ENCODE measurements around the gene ACTR2. TPM values are rescaled to one million over a fixed set of nuclear protein-coding genes. Genes with fewer than 3 reads are reported as not detected.

Gene ACTR2
- total RNA-seq, 2 donors from 2014 or later, result 218 to 220 TPM

GRCh38 chr2:65297544-65297943 lies 69.9 kb downstream of the ACTR2 start:
- DNase-seq (ENCODE audit: low spot score), result no peak
- intact Hi-C loops (cut with DNase I), result loop anchor here in 1 of 2 donors (10.0 kb wide), 1 partner anchor 137 kb away; the partner anchor contains the start of gene SPRED2

GRCh38 chr2:65298089-65298488 lies 70.5 kb downstream of the ACTR2 start:
- intact Hi-C loops (cut with DNase I), result loop anchor here in 1 of 2 donors (10.0 kb wide), 1 partner anchor 137 kb away; the partner anchor contains the start of gene SPRED2
- DNase-seq (ENCODE audit: low spot score), result no peak

GRCh38 chr2:65299246-65299645 lies 71.6 kb downstream of the ACTR2 start:
- intact Hi-C loops (cut with DNase I), result loop anchor here in 1 of 2 donors (10.0 kb wide), 1 partner anchor 136 kb away; the partner anchor contains the start of gene SPRED2
- no peak for DNase-seq (ENCODE audit: low spot score)

GRCh38 chr2:65300134-65300760 lies 72.6 kb downstream of the ACTR2 start:
- intact Hi-C loops (cut with DNase I), result no loop called here

GRCh38 chr2:65300761-65301711 lies 73.4 kb downstream of the ACTR2 start:
- DNase-seq (ENCODE audit: low spot score), result no peak
- intact Hi-C loops (cut with DNase I), result no loop called here

More at GRCh38 chr2:65300134-65300760, 72.6 kb downstream of the ACTR2 start:
- DNase-seq (ENCODE audit: low spot score), result peak; percentile 95

GRCh38 chr2:65305934-65306333 lies 78.3 kb downstream of the ACTR2 start:
- intact Hi-C loops (cut with DNase I), result no loop called here
- DNase-seq (ENCODE audit: low spot score), result no peak

GRCh38 chr2:65309699-65310098 lies 82.1 kb downstream of the ACTR2 start:
- intact Hi-C loops (cut with DNase I), result no loop called here

GRCh38 chr2:65311049-65311448 lies 83.4 kb downstream of the ACTR2 start:
- intact Hi-C loops (cut with DNase I), result no loop called here

More at GRCh38 chr2:65309699-65310098, 82.1 kb downstream of the ACTR2 start:
- DNase-seq (ENCODE audit: low spot score), result peak; percentile 28

GRCh38 chr2:65311596-65311995 lies 84.0 kb downstream of the ACTR2 start:
- intact Hi-C loops (cut with DNase I), result no loop called here
- no peak for DNase-seq (ENCODE audit: low spot score)

More at GRCh38 chr2:65311049-65311448, 83.4 kb downstream of the ACTR2 start:
- DNase-seq (ENCODE audit: low spot score), result no peak

- intact Hi-C loops (cut with DNase I), result no loop called here
- no peak for DNase-seq (ENCODE audit: low spot score)
Measured at GRCh38 chr2:65313126-65313953, 85.7 kb downstream of the ACTR2 start.

GRCh38 chr2:65313954-65314256 lies 86.3 kb downstream of the ACTR2 start:
- DNase-seq (ENCODE audit: low spot score), result peak; percentile 78
- intact Hi-C loops (cut with DNase I), result no loop called here

GRCh38 chr2:65314801-65315441 lies 87.3 kb downstream of the ACTR2 start:
- DNase-seq (ENCODE audit: low spot score), result peak; percentile 3
- intact Hi-C loops (cut with DNase I), result no loop called here

GRCh38 chr2:65316072-65316471 lies 88.4 kb downstream of the ACTR2 start:
- intact Hi-C loops (cut with DNase I), result no loop called here
- DNase-seq (ENCODE audit: low spot score), result peak; percentile 89

GRCh38 chr2:65317351-65317750 lies 89.7 kb downstream of the ACTR2 start:
- peak; percentile 16 for DNase-seq (ENCODE audit: low spot score)

GRCh38 chr2:65317841-65318240 lies 90.2 kb downstream of the ACTR2 start:
- DNase-seq (ENCODE audit: low spot score), result peak; percentile 10
- intact Hi-C loops (cut with DNase I), result loop anchor here in 1 of 2 donors (1.0 kb wide), 1 partner anchor 32 kb away; no protein-coding TSS in a partner anchor

More at GRCh38 chr2:65317351-65317750, 89.7 kb downstream of the ACTR2 start:
- intact Hi-C loops (cut with DNase I), result loop anchor here in 1 of 2 donors (1.0 kb wide), 1 partner anchor 31 kb away; no protein-coding TSS in a partner anchor

GRCh38 chr2:65319072-65319673 lies 91.5 kb downstream of the ACTR2 start:
- intact Hi-C loops (cut with DNase I), result no loop called here
- DNase-seq (ENCODE audit: low spot score), result no peak

- no peak for DNase-seq (ENCODE audit: low spot score)
- intact Hi-C loops (cut with DNase I), result no loop called here
Measured at GRCh38 chr2:65319674-65320041, 92.0 kb downstream of the ACTR2 start.

GRCh38 chr2:65320042-65320725 lies 92.6 kb downstream of the ACTR2 start:
- intact Hi-C loops (cut with DNase I), result no loop called here
- DNase-seq (ENCODE audit: low spot score), result no peak

All from posterior vena cava (tissue), 2 donors.